ENCODE data around the gene CDCA4.

DNA sequence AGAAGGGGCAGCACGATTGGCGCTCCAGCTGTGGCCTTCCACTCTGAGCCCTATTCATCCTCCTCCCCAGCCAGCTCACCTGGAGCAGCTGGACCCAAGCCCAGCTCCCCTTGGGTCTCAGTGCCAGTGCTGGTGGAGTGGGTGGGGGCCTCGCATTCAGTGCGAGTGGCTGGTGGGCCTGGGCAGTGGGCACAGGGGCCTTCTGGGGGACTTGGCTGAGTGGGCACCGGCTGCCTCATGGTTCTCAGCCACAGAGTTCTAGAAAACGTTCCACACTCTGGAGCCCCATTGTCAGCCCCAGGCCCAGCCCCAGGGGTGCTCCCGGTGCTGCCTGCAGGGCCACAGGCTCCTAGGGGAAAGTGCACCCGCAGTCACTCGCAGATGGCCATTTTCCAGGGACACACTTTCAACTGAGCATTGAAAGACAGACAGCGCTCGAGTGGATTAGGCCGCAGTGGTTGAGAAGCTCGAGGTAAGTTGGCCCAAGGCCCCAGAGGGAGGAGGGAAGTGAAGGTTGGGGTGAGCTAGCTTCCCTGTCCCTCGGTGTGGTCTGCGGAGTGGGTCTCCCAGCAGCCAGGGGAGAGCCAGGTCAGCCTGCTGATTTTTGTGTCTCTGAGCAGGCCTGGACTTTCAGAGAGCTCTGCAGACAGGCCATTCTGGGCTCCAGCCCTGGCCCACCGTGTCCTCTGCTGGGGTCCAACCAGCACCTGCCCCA, 31.5 kb downstream of the CDCA4 start:
- no peak for TF ChIP-seq CTCF (conservative IDR thresholded peaks at IDR 0.05)
- TF ChIP-seq EZH2 (IDR thresholded peaks at IDR 0.05; ENCODE audit: low read depth) = no peak
